HG02981 (cell line): ENCODE measurements around the gene HSP90AA1.
"Not testable (repeated sequence)": the region's sequence is repeated elsewhere in the genome, so short reads cannot be mapped to it uniquely, and the experiment has no call there.

Experiments
- ATAC-seq: cut with Tn5 transposase; IDR thresholded peaks from one replicate; pipeline ENCODE4 v1.9.1; 2021; ENCODE audit warnings: mild to moderate bottlenecking, moderate library complexity; ENCODE audit not compliant: unreplicated experiment

HSP90AA1 gene

GRCh38 chr14:102086972-102087761, at the start of gene HSP90AA1:
TSS of gene HSP90AA1 (minus strand) at chr14:102087044. CDS start at chr14:102086378, 666 bp downstream.
- ATAC-seq: peak; percentile 72

DNA sequence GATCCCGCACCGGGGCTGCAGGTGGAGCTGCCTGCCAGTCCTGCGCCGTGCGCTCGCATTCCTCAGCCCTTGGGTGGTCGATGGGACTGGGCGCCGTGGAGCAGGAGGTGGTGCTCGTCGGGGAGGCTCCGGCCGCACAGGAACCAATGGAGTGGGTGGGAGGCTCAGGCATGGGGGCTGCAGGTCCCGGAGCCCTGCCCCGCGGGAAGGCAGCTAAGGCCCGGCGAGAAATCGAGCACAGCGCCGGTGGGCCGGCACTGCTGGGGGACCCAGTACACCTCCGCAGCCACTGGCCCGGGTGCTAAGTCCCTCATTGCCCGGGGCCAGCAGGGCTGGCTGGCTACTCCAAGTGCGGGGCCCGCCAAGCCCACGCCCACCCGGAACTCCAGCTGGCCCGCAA, 48.6 kb upstream of the HSP90AA1 start:
- not testable (repeated sequence) for ATAC-seq

DNA sequence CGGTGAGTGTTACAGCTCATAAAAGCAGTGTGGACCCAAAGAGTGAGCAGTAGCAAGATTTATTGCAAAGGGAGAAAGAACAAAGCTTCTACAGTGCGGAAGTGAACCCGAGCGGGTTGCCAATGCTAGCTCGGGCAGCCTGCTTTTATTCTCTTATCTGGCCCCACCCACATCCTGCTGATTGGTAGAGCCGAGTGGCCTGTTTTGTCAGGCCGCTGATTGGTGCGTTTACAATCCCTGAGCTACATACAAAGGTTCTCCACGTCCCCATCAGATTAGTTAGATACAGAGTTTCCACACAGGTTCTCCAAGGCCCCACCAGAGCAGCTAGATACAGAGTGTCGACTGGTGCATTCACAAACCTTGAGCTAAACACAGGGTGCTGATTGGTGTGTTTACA, 47.9 kb upstream of the HSP90AA1 start:
- ATAC-seq: not testable (repeated sequence)

GRCh38 chr14:102134021-102134420, 47.2 kb upstream of the HSP90AA1 start:
- ATAC-seq: not testable (repeated sequence)

- no peak for ATAC-seq
These were observed 44.9 kb upstream of the HSP90AA1 start for GRCh38 chr14:102131741-102132140.

GRCh38 chr14:102126807-102127455, 40.1 kb upstream of the HSP90AA1 start:
- no peak for ATAC-seq

- no peak for ATAC-seq
These were observed 38.7 kb upstream of the HSP90AA1 start for GRCh38 chr14:102125546-102125945.

- no peak for ATAC-seq
These were observed 37.6 kb upstream of the HSP90AA1 start for GRCh38 chr14:102124419-102124818.

- ATAC-seq: no peak
These were observed 34.7 kb upstream of the HSP90AA1 start for GRCh38 chr14:102121567-102121966.

- no peak for ATAC-seq
These were observed 34.0 kb upstream of the HSP90AA1 start for GRCh38 chr14:102120888-102121287.

GRCh38 chr14:102117852-102118251, 31.0 kb upstream of the HSP90AA1 start:
- ATAC-seq: no peak

GRCh38 chr14:102116361-102117180, 29.7 kb upstream of the HSP90AA1 start:
- ATAC-seq: no peak

DNA sequence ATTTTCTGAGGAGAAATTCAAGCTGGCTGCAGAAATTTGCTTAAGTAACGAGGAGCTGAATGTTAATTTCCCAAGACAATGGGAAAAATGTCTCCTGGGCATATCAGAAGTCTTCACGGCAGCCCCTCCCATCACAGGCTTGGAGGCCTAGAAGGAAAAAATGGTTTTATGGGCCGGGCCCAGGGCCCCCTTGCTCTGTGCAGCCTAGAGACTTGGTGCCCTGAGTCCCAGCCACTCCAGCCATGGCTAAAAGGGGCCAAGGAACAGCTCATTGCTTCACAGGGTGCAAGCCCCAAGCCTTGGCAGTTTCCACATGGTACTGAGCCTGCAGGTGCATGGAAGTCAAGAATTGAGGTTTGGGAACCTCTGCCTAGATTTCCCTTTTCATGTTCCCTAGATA, 24.3 kb upstream of the HSP90AA1 start:
- no peak for ATAC-seq

DNA sequence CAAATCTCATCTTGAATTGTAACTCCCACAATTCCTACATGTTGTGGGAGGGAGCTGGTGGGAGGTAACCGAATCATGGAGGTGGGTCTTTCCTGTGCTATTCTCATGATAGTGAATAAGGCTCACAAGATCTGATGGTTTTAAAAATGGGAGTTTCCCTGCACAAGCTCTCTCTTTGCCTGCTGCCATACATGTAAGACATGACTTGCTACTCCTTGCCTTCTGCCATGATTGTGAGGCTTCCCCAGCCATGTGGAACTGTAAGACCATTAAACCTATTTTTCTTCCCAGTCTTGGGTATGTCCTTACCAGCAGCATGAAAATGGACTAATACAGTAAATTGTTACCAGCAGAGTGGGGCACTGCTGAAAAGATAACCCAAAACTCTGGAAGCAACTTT, 22.5 kb upstream of the HSP90AA1 start:
- not testable (repeated sequence) for ATAC-seq

DNA sequence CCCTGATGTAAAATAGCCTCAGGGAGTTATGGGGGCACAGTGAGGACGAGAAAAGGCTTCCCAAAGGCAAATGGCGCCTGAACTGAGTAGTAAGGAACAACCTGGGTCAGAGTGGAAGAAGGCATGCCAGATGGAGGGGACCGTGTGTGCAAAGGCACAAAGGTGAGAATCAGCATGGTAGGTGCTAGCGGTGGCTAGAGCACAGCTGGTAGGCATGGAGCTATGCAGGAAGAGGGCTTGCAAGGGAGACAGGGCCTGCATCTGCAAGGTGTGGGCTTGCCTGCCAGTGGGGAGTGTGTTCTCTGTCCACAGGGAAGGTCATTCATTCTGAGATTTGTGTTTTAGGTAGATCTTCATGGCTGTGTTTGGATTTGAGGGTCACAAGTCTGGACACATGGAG, 18.5 kb upstream of the HSP90AA1 start:
- no peak for ATAC-seq

DNA sequence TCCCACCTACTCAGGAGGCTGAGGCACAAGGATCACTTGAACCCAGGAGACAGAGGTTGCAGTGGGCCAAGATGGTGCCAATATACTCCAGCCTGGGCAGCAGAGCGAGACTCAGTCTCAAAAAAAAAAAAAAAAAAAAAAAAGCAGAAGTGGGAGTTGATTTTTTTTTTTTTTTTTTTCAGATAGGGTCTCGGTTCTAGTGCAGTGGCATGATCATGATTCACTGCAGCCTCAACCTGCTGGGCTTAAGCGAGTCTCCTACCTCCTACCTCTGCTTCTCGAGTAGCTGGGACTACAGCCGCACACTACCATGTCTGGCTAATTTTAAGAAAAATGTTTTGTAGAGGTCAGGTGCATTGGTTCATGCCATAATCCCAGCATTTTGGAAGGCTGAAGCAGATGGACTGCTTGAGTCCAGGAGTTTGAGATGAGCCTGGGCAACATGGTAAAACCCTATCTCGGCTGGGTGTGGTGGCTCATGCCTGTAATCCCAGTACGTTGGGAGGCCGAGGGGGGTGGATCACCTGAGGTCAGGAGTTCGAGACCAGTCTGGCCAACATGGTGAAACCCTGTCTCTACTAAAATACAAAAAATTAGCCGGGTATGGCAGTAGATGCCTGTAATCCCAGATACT, 16.3 kb upstream of the HSP90AA1 start:
- no peak for ATAC-seq

- ATAC-seq: no peak
These were observed 10.7 kb upstream of the HSP90AA1 start for GRCh38 chr14:102097441-102098135.

DNA sequence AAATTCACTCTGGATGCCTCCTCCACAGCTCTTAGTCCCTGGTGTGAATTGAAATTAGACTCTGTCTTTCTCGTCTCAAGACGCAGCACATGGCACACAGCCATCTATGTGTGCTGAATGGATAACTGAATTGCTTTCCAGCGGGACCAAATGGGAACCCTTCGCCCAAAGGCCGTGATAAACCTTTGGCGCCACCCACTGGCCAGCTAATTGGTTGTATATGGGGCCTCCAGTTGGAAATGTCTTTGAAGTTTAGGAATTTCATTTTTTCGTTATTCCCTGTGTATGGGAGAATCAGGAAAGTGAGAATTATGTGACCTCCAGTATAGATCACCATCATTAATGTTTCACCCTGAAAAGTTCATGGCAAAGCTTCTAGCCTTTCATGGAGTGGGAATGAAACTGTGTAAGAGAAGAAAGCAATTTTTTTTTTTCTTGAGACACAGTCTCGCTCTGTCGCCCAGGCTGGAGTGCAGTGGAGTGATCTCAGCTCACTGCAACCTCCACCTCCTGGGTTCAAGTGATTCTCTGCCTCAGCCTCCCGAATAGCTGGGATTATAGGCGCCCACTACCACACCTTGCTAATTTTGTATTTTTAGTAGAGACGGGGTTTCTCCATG, 9.8 kb upstream of the HSP90AA1 start:
- ATAC-seq: no peak

GRCh38 chr14:102095871-102096568, 9.2 kb upstream of the HSP90AA1 start:
- no peak for ATAC-seq
